H9 (cell line): Measurements from ENCODE around the gene SDK2. TPM values are rescaled to one million over a fixed set of nuclear protein-coding genes. Genes with fewer than 3 reads are reported as not detected.

Experiments
- DNase-seq: peaks from one replicate; pipeline ENCODE4 v3.0.0-alpha.2; 2017
- H2AFZ ChIP-seq: one replicate; pipeline ENCODE4 v1.6.1; 2013; ENCODE audit warnings: mild to moderate bottlenecking, low read length, control low read depth, moderate library complexity
- H2AK5ac ChIP-seq: 2 replicates; pipeline ENCODE4 v1.6.1; 2013; ENCODE audit warnings: low read length, control low read depth, mixed read lengths; ENCODE audit not compliant: insufficient read length
- H2BK120ac ChIP-seq: one replicate; pipeline ENCODE4 v1.6.1; 2013; ENCODE audit warnings: low read depth, mild to moderate bottlenecking, low read length, control low read depth, inconsistent platforms; ENCODE audit not compliant: poor library complexity, severe bottlenecking
- H2BK12ac ChIP-seq: 2 replicates; pipeline ENCODE4 v1.6.1; 2013; ENCODE audit warnings: low read length, control low read depth, mixed read lengths, low read depth; ENCODE audit not compliant: insufficient read length
- H2BK15ac ChIP-seq: 2 replicates; pipeline ENCODE4 v1.6.1; 2013; ENCODE audit warnings: low read depth, low read length, control low read depth
- H2BK20ac ChIP-seq: one replicate; pipeline ENCODE4 v1.6.1; 2013; ENCODE audit warnings: low read depth, mild to moderate bottlenecking, low read length, control low read depth, inconsistent platforms; ENCODE audit not compliant: poor library complexity, severe bottlenecking
- H2BK5ac ChIP-seq: 2 replicates; pipeline ENCODE4 v1.6.1; 2013; ENCODE audit warnings: low read length, control low read depth, mixed read lengths; ENCODE audit not compliant: insufficient read length
- H3K14ac ChIP-seq: 2 replicates; pipeline ENCODE4 v1.6.1; 2013; ENCODE audit warnings: low read length, control low read depth; ENCODE audit not compliant: insufficient read depth
- H3K18ac ChIP-seq: 2 replicates; pipeline ENCODE4 v1.6.1; 2013; ENCODE audit warnings: low read depth, mild to moderate bottlenecking, mixed read lengths, low read length, control low read depth; ENCODE audit not compliant: insufficient read length
- H3K23ac ChIP-seq: 2 replicates; pipeline ENCODE4 v1.6.1; 2013; ENCODE audit warnings: low read length, control low read depth, mixed read lengths, low read depth; ENCODE audit not compliant: insufficient read length
- H3K23me2 ChIP-seq: 2 replicates; pipeline ENCODE4 v1.6.1; 2013; ENCODE audit warnings: low read depth, mild to moderate bottlenecking, mixed read lengths, low read length, control low read depth; ENCODE audit not compliant: insufficient read length, poor library complexity, severe bottlenecking
- H3K27ac ChIP-seq: 2 replicates; pipeline ENCODE4 v1.5.1; 2013; ENCODE audit warnings: low read length, control low read depth, mixed read lengths, low read depth; ENCODE audit not compliant: insufficient read length
- H3K27me3 ChIP-seq: 2 replicates; pipeline ENCODE4 v1.6.1; 2013; ENCODE audit warnings: low read length, control low read depth, inconsistent platforms; ENCODE audit not compliant: insufficient read depth
- H3K4ac ChIP-seq: 2 replicates; pipeline ENCODE4 v1.6.1; 2013; ENCODE audit warnings: low read depth, mild to moderate bottlenecking, control low read depth, inconsistent platforms, low read length, moderate library complexity
- H3K4me1 ChIP-seq: 2 replicates; pipeline ENCODE4 v1.6.1; 2013; ENCODE audit warnings: low read length, control low read depth, inconsistent platforms; ENCODE audit not compliant: insufficient read depth
- H3K4me2 ChIP-seq: 2 replicates; pipeline ENCODE4 v1.6.1; 2013; ENCODE audit warnings: low read length, control low read depth, mixed read lengths; ENCODE audit not compliant: insufficient read length, insufficient read depth
- H3K56ac ChIP-seq: 2 replicates; pipeline ENCODE4 v1.6.1; 2013; ENCODE audit warnings: low read depth, mild to moderate bottlenecking, mixed read lengths, low read length, control low read depth; ENCODE audit not compliant: insufficient read length
- H3K79me1 ChIP-seq: 2 replicates; pipeline ENCODE4 v1.6.1; 2013; ENCODE audit warnings: low read depth, mild to moderate bottlenecking, moderate library complexity, low read length, control low read depth, inconsistent platforms; ENCODE audit not compliant: insufficient read depth, poor library complexity, severe bottlenecking
- H3K79me2 ChIP-seq: 2 replicates; pipeline ENCODE4 v1.6.1; 2013; ENCODE audit warnings: low read length, control low read depth, inconsistent platforms; ENCODE audit not compliant: insufficient read depth
- H3K9ac ChIP-seq: 2 replicates; pipeline ENCODE4 v1.6.1; 2013; ENCODE audit warnings: low read length, control low read depth, mixed read lengths; ENCODE audit not compliant: insufficient read length; ENCODE audit errors: extremely low read depth
- H3K9me3 ChIP-seq: one replicate; pipeline ENCODE4 v1.6.1; 2013; ENCODE audit warnings: low read depth, low read length, inconsistent platforms; ENCODE audit not compliant: control insufficient read depth
- H3T11ph ChIP-seq: one replicate; pipeline ENCODE4 v1.6.1; 2013; ENCODE audit warnings: mild to moderate bottlenecking, low read length, control low read depth, inconsistent platforms
- H4K20me1 ChIP-seq: one replicate; pipeline ENCODE4 v1.6.1; 2013; ENCODE audit not compliant: control insufficient read depth, insufficient read length, insufficient read depth
- H4K5ac ChIP-seq: 2 replicates; pipeline ENCODE4 v1.6.1; 2013; ENCODE audit warnings: low read depth, mild to moderate bottlenecking, mixed read lengths, low read length, control low read depth; ENCODE audit not compliant: insufficient read length
- H4K8ac ChIP-seq: replicated peaks from 2 replicates; pipeline ENCODE4 v1.6.1; 2013; ENCODE audit warnings: low read length, control low read depth, mixed read lengths, low read depth; ENCODE audit not compliant: insufficient read length
- H4K91ac ChIP-seq: 2 replicates; pipeline ENCODE4 v1.6.1; 2013; ENCODE audit warnings: low read depth, mild to moderate bottlenecking, moderate library complexity, mixed read lengths, low read length, control low read depth; ENCODE audit not compliant: insufficient read length
- H3K27ac Mint-ChIP-seq, 3 experiments: 2 replicates in 2 of 3; 3 replicates in 1 of 3; pipeline ENCODE4 v1.8.0; 2020 to 2021; ENCODE audit warnings: mixed read lengths in 3 of 3, mild to moderate bottlenecking in 1 of 3, moderate library complexity in 1 of 3
- H3K27me3 Mint-ChIP-seq: 2 replicates; pipeline ENCODE4 v1.8.0; 2021; ENCODE audit warnings: low read depth, mild to moderate bottlenecking, moderate library complexity, mixed read lengths
- H3K36me3 Mint-ChIP-seq, 3 experiments: 2 replicates in 2 of 3; 3 replicates in 1 of 3; pipeline ENCODE4 v1.8.0; 2020 to 2021; ENCODE audit warnings: low read depth in 3 of 3, mixed read lengths in 3 of 3; ENCODE audit not compliant: insufficient read depth in 1 of 3
- H3K4me1 Mint-ChIP-seq, 2 experiments: 2 replicates each; pipeline ENCODE4 v1.8.0; 2020; ENCODE audit warnings: mixed read lengths in 2 of 2
- H3K4me3 Mint-ChIP-seq, 2 experiments: 2 replicates in 1 of 2; 3 replicates in 1 of 2; pipeline ENCODE4 v1.8.0; 2020 to 2021; ENCODE audit warnings: mild to moderate bottlenecking in 2 of 2, mixed read lengths in 2 of 2, moderate library complexity in 1 of 2
- H3K9me3 Mint-ChIP-seq, 2 experiments: 2 replicates in 1 of 2; 3 replicates in 1 of 2; pipeline ENCODE4 v1.8.0; 2020; ENCODE audit warnings: mild to moderate bottlenecking in 2 of 2, mixed read lengths in 2 of 2, moderate library complexity in 1 of 2
- WGBS: extraction: QIAGEN DNeasy Blood & Tissue Kit; methylation state at CpG from one replicate; pipeline ENCODE4 v1.1.7; 2013; ENCODE audit warnings: missing lambda C conversion rate, low lambda C conversion rate, mixed read lengths; ENCODE audit not compliant: insufficient read length; ENCODE audit errors: extremely low coverage; 5-methylcytosine and 5-hydroxymethylcytosine counted together
- total RNA-seq: library from RNA; stranded (reverse); gene quantifications from 2 replicates; pipeline ENCODE4 v1.2.1, GENCODE V29; 2021
- TF ChIP-seq, protein P1 (sequence below): fragments of 200-600 bp; sonication (generic); conservative IDR thresholded peaks from 3 replicates; pipeline ENCODE4 v1.8.0; 2021; ENCODE audit warnings: antibody characterized with exemption, mild to moderate bottlenecking

Gene SDK2
- total RNA-seq, 1 experiment from 2014 or later, result 9.1 TPM

GRCh38 chr17:73311428-73311780 is 332.8 kb downstream of the SDK2 start:
- Histone ChIP-seq H3K23ac (no peak overlapping the region), H4K8ac (no peak overlapping the region), H3K9ac (no peak overlapping the region), H3K14ac (no peak overlapping the region), H3T11ph (no peak overlapping the region), H3K79me1 (no peaks in the 10 kb centered on the region), H4K20me1 (no peaks in the 10 kb centered on the region), H3K9me3 (no peaks in the 10 kb centered on the region), H3K79me2 (no peaks in the 10 kb centered on the region), H3K18ac (no peak overlapping the region), H2BK15ac (no peak overlapping the region), H3K56ac (no peak overlapping the region), H3K27me3 (no peaks in the 10 kb centered on the region), H2BK12ac (no peak overlapping the region), H3K4me2 (peak overlapping the region; percentile 49), H2BK5ac (no peak overlapping the region), H2BK120ac (no peak overlapping the region), H2BK20ac (no peak overlapping the region), H3K4ac (no peak overlapping the region), H3K4me1 (peaks cover 2% of the 10 kb centered on the region; the same call in 1 of the 2 replicates), H2AFZ (no peak overlapping the region), H3K23me2 (peaks cover 12% of the 10 kb centered on the region), H2AK5ac (no peak overlapping the region), H3K27ac (no peak overlapping the region), H4K5ac (no peak overlapping the region), H4K91ac (no peak overlapping the region)
- TF ChIP-seq, protein P1, sequence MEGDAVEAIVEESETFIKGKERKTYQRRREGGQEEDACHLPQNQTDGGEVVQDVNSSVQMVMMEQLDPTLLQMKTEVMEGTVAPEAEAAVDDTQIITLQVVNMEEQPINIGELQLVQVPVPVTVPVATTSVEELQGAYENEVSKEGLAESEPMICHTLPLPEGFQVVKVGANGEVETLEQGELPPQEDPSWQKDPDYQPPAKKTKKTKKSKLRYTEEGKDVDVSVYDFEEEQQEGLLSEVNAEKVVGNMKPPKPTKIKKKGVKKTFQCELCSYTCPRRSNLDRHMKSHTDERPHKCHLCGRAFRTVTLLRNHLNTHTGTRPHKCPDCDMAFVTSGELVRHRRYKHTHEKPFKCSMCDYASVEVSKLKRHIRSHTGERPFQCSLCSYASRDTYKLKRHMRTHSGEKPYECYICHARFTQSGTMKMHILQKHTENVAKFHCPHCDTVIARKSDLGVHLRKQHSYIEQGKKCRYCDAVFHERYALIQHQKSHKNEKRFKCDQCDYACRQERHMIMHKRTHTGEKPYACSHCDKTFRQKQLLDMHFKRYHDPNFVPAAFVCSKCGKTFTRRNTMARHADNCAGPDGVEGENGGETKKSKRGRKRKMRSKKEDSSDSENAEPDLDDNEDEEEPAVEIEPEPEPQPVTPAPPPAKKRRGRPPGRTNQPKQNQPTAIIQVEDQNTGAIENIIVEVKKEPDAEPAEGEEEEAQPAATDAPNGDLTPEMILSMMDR, result no peak
- Mint-ChIP-seq H3K27ac (no peak overlapping the region), H3K27me3 (peaks cover 20% of the 10 kb centered on the region), H3K4me3 (peak overlapping the region; percentile 88 to 95), H3K9me3 (peaks cover 0 to 3% of the 10 kb centered on the region in 2 experiments; a peak in 1 of 5 replicates), H3K4me1 (peaks cover 41 to 46% of the 10 kb centered on the region in 2 experiments), H3K36me3 (no peaks in the 10 kb centered on the region; a peak in 1 of 7 replicates)
- no peak for DNase-seq
- no CpG with 5 or more reads among the region's 38 CpGs for WGBS
